RPMI7951 (cell line): ENCODE results near the gene LASP1NB.

Experiments
- DNase-seq: peaks from one replicate; pipeline ENCODE4 v3.0.0-alpha.2; 2012; ENCODE audit warnings: low read depth

Gene LASP1NB

DNA sequence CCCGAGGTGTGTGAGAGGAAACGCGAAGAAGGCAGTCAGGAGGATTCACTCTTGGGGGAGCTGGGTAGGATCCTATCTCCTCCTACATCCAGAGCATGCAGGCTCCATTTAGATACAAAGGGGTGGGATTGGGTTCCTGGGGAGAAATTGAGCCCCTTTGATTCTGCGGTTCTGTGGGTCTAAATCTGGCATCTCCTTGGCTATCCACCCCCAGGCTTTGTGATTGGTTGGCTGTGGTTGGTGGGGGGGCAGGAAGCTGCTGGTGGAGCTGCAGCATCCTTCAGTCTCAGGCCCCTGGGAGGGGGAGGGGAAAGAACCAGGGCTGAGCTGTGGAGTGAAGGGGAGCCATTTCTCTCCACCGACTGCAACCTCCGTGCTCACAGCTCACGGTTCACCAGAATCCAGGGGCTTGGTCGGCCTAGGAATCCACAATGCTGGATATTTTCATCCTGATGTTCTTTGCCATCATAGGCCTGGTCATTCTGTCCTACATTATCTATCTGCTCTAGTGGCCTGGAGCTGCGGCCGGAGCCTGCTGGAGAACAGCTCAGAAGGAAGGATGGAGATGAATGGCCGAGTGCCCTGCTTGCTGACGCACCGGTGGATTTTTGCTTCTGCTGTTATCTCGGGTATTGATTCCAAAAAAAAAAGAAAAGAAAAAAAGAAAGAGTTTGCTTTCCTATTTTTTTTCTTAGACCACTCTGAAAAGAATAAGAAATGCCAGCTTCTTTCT is at the start of gene LASP1NB:
LASP1NB (plus strand) TSS at position 352 of the 733 bp plus-strand sequence.
- DNase-seq: no peak

GRCh38 chr17:38877130-38877851 is 48.1 kb upstream of the LASP1NB start:
- no peak for DNase-seq

DNA sequence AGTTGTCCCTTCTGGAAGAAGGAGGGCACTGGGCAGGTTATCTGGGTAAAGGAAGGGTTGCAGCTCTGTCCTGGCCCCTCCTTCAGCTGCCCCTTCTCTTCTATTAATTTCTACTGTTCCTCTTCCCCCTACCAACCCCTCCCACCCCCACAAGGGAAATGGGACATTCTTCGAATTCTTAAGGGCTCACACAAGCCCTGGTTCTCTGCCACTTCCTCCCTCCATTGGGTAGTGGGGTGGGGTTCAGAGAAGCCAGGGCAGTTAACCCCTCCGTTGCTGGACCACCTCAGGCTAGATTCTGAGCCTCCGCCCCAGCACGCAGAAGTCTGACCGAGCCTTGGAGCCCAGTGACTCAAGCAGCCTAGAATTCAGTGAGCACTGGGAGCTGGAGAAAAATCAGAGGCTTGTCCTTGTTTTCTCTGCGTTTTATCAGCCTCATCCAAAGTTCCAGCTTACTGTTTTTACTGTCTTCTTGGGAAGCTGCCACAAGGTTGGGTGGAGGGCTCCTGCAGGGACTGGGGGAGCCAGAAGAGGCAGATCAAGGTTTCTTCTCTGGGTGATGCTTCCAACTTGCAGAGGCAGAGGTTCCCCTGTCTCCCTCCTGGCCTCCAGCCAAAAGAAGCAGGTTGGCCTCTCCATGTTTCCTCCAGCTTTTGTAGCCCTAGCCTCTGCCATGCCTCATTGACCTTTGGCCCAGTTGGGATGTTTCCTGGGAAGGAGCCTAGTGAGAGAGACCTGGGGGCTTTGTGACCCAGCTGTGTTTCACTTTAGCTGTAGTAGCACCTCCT is 45.3 kb upstream of the LASP1NB start:
- DNase-seq: peak; percentile 88

- DNase-seq: peak; percentile 34
Observed at GRCh38 chr17:38881600-38882191, 43.7 kb upstream of the LASP1NB start.

DNA sequence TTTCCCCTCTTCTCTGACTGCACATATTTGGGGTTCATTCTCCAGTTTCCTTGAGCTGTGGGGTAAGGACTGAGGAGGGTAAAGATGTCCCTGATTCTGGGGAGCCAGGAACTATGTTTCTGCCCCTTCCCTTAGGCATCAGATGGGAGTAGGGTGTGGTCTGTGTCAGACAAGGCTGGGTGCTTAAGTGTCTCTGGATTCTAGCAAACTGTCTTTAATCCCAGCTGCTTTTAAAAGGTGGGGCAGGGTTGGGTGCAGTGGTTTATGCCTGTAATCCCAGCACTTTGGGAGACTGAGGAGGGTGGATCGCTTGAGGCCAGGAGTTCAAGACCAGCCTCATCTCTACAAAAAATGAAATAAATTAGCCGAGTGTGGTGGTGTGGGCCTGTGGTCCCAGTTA is 42.5 kb upstream of the LASP1NB start:
- DNase-seq: no peak

DNA sequence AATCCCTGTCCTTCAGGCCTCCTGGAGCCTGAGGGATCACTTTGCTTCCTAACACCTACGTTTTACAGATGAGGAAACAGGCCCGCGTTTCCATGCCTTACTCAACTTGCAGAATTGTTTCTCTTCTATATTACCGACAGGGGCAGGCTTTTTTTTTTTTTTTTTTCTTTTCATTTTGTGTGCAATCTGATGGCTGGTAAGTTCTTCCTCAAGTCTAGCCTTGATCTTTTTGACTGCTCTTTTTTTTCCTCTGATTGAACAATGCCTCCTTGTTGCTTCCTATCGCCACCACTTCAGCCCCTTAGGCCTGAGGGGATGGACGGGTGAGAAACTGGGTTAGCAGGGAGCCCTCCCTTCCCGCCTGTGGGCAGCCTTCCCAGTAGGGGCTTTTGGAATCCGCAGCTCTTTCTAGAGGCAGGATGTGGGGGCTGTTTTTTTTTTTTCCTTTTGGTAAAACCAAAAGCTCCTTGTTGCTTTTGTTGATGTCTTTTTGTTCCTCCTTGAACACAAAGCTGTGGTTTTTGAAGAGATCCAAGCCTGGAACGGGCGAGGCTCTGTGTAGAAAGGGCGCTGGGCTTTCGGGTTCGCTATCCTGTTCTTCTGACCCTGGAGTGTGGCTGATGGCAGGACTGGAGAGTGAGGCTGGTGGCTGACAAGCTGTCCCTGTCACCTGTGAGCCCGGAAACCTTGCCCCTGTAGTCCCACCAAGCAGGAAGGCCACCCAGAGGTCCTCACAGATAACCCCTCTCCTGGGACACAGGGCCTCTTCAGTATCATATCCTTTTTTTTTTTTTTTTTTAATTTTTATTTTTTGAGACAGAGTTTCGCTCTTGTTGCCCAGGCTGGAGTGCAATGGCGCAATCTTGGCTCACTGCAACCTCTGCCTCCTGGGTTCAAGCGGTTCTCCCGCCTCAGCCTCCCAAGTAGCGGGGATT is 41.6 kb upstream of the LASP1NB start:
- DNase-seq: peak; percentile 85

DNA sequence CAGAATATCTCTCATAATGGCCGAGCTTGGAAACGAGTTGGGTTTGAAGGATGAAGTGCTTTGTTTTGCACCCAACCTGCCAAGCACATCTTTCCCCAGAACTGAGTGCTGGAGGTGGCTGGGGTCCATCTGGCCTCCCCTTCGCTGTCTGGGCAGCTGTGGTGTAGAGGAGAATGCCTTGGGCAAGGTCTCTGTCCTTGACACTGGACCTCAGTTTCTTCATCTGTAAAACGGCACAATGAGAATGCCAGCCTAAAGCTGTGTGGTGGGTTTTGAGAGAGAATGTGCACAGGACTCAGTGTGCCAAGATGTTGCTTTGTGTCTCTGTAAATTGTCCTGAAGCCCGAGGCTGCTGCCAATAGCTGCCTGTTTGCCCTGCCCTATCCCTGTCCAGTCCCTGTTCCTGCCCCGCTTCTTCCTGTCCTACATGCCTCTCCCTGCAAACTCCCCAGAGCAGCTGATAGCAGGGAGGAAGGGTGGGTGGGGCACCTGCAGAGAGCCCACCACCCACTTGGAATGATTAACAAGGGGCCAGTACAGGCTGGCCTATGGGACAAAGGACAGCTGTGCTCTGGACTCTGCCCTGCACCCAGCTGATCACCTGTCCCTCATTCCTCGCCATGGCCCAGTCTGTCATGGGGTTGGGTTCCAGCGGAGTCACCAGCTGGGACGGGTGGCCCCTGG is 40.2 kb upstream of the LASP1NB start:
- DNase-seq: no peak

- no peak for DNase-seq
Observed at GRCh38 chr17:38885728-38886642, 39.4 kb upstream of the LASP1NB start.

DNA sequence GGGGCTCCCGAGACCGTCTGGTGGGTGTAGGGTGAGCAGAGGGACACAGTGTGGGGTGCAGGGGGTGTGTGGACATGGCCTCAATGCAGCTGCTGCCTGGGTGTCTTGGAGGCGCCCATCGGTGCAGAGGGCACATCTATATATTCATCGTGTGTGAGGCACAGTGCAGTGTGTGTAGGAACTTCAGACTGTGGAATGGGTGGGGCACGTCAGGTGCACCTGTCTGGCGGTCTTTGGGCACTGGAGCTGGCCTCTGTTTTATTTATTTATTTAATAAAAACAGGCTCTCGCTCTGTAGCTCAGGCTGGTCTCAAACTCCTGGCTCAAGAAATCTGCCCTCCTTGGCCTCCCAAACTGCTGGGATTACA is 38.8 kb upstream of the LASP1NB start:
- no peak for DNase-seq

DNA sequence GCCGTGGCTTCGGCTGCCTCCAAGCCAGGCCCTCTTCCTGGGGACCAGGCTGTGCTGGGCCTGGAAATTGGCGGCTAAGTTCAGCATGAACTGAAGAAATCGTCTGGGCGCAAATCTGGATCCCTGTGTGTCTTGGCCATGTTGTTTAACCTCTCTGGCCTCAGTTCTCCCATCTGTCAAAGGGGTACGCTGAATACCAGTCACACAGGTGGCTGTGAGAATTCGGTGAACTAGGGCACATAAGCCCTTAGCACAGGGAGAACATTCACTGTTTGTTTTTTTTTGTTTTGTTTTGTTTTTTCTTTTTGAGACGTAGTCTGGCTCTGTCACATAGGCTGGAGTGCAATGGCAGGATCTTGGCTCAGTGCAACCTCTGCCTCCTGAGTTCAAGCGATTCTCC is 36.6 kb upstream of the LASP1NB start:
- no peak for DNase-seq

DNA sequence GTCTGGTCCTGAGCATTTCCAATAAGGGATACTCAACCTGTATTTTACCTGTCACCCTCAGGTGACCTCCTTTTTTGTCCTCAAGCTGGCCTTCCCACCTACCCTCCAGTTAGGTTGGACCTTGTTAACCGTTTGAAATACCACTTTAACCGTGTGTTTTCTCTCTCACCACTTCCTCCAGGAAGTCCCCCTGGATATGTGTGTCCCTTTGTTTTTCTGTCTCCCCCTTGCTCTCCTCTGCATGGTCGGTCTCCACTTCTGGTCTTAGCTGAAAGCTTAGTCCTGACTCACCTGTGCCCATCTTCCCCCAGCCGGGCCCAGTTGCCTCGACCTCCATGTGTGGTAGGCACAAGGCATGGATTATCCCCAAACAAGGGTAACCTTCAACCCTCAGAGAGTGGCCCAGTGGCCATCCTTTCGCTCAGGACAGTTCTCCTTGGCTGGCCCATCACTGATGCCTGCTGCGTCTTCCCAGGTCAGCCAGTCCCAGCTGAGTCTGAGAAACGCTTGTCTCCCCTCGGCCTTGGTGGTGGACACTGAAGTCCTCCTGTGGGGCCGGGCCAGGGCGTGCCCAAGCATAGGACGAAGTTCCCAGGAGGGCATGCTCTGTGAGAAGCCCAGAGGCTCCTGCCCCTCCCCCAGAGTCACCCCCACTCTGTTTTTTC is 35.5 kb upstream of the LASP1NB start:
- no peak for DNase-seq

DNA sequence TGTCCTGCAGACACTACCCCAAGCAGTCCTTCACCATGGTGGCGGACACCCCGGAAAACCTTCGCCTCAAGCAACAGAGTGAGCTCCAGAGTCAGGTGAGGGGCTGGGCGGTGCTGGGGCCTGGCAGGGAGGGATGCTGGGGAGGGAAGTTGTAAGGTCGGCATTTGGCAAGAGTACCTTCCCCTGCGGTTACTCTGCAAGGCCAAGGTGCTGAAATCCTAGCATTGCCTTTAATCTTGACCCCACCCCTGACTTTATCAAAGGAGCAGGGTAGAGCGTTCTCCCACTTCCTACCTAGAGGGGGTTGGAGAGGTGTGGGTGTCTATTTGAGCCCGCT is 35.0 kb upstream of the LASP1NB start:
- DNase-seq: no peak

DNA sequence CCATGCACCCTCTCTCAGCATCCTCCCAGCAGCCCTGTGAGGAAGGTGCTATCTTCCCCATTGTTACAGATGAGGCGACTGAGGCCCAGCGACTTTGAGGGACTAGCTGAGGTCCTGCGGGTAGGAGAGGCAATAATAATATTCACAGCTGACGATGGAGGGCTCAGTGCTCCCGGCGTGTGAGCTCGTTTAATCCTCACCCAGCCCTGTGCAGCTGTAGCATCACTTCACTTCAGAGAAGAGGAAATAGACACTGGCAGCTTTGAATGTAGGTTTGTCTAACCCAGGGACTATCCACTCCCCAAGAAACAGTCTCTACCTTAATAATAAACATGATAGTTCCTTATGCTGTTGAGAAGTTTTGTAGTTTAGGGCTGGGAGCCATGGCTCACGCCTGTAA is 34.0 kb upstream of the LASP1NB start:
- DNase-seq: no peak

DNA sequence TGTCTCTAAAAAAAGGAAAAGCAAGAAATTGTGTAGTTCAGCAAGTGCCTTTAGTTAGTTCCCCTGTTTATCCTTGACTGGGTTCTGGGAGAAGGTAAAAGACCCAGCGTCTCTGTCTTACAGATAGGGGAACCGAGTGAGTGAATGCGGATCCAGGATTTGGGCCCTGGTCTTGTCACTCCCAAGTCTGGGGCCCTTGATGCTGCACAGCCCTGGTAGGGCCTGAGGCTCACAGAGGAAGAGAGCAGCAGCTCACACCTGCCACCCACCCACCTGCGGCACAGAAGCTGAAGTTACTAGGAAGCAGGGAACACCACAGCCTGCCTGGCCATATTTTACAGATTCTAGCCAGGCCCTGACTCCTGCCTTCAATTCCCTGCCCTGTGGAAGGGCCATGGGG is 33.3 kb upstream of the LASP1NB start:
- DNase-seq: no peak

GRCh38 chr17:38892620-38893019 is 32.8 kb upstream of the LASP1NB start:
- no peak for DNase-seq

GRCh38 chr17:38893113-38893512 is 32.3 kb upstream of the LASP1NB start:
- DNase-seq: no peak

DNA sequence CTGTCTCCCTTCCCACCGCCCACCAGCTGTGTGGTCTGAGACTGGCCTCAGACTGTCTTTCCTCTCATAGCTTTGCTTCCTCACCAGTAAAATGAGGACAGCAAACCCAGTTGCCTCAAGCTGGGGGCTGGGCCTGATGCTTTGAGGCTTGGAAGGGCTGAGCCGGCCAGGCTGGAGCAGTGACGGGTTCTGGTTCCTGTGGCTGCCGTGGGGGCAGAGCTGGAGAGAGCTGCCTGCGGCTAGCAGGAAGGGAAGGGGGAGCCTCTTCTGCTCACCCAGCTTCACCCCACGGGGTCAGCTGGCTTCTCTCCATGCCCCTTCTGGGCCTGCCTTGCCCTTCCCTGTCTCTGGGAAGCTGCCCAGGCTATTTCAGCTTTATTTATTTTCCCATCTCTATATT is 31.8 kb upstream of the LASP1NB start:
- peak; percentile 13 for DNase-seq

DNA sequence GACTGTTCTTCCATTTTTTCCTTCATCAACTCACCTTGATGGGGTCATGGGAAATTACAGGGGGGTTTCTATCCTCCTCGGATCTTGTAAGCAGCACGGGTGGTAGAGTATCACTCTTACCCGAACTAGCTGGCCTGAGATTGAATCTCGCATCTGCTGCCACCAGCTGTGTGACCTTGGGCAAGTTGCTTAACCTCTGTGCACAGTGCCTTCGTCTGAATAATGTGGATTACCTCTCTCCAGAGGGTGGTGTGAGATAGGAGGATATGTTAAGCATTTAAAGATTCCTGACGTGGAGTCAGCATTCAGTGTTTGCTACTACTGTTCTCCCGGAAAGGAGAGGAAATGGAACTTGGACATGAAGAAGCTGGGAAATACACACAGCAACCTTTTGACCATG is 31.1 kb upstream of the LASP1NB start:
- no peak for DNase-seq

GRCh38 chr17:38896346-38896954 is 29.0 kb upstream of the LASP1NB start:
- no peak for DNase-seq
